ENCODE data around the gene LAMC3. TPM values are rescaled to one million over a fixed set of nuclear protein-coding genes. Genes with fewer than 3 reads are reported as not detected.

The LAMC3 gene
- total RNA-seq, 4 donors from 2014 or later: under 0.01 to 0.78 (median 0.50) TPM; not detected in 1

DNA sequence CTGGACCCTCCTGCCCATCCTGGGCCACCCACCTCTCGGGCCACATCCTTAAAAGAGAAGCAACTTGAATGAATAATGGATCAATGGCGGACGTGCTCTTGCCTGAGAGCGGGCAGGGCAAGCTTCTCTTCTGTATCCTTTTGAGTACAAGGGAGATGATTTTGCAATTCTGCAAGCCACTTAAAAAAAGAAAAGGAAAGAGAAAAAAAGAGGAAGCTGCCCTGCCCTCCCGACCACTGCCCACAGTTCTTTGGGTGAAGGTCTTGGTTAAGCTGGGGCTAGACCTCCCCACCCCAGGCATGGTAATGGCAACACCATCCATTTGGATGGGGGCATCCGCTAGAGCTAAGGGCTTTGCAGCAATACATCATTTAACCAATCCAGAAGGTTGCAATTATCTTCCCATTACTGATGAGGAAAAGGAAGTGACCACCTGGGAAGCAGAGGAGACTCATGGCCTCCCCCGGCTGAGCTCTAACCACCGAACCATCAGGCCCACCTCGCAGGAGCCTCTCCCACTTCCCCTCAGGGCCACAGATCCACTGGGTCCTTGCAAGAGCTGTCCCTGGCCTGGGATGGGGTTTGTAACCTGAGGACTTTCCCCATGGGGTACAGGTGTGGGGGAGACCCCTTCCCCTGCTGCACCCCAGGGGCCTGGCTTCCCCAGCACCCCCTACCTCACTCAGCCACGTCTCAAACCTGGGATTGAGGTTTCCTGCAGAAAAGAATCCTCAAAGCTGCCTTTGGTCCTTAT, 27.8 kb upstream of the LAMC3 start:
- no peaks in the 10 kb centered on the region for H3K4me1 ChIP-seq
- H3K36me3 ChIP-seq: no peaks in the 10 kb centered on the region
- no peak for ATAC-seq
- no peak overlapping the region for H3K27ac ChIP-seq
- peaks cover 34% of the 10 kb centered on the region for H3K27me3 ChIP-seq
- WGBS, 2 donors (ENCODE audit: low coverage in 1 of 2): 68 to 78% methylated on average over 5 of the region's 10 CpGs
- TF ChIP-seq POLR2A (IDR thresholded peaks at IDR 0.05) (no peak), POLR2AphosphoS5 (IDR thresholded peaks at IDR 0.05) (no peak), EP300 (IDR thresholded peaks at IDR 0.05) (no peak), CTCF (IDR thresholded peaks at IDR 0.05) (no peak)
- no peak overlapping the region for H3K4me3 ChIP-seq
- no peaks in the 10 kb centered on the region for H3K9me3 ChIP-seq

DNA sequence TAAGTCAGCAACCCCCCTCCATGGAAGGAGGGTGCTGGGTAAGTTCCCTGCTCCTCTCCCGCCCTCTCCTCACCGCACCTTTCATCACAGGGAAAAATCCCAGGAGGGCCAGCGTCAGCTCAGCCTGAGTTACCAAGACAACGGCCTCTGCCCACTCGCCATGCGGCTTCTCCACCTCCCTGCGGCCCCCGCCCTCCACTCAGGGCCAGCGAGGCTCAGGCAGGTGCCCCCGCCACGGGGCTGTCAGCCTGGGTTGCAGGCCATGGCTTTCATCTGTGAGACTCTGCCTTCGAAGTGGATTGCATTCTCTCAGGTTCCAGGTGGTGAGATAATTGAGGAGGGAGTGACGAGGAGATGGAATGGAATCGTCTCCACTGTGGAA, 27.2 kb upstream of the LAMC3 start:
- ATAC-seq: no peak
- H3K9me3 ChIP-seq: no peaks in the 10 kb centered on the region
- H3K27me3 ChIP-seq: peaks cover 38% of the 10 kb centered on the region
- H3K4me1 ChIP-seq: no peaks in the 10 kb centered on the region
- no peak for TF ChIP-seq EP300 (IDR thresholded peaks at IDR 0.05)
- no peak overlapping the region for H3K27ac ChIP-seq
- no peak overlapping the region for H3K4me3 ChIP-seq
- 45 to 54% methylated on average over 4 to 5 of the region's 14 CpGs for WGBS, 2 donors (ENCODE audit: low coverage in 1 of 2)
- no peaks in the 10 kb centered on the region for H3K36me3 ChIP-seq

GRCh38 chr9:130982636-130983358, 26.2 kb upstream of the LAMC3 start:
- Histone ChIP-seq H3K36me3 (no peaks in the 10 kb centered on the region), H3K4me3 (no peak overlapping the region), H3K27ac (no peak overlapping the region), H3K27me3 (peaks cover 42% of the 10 kb centered on the region), H3K4me1 (no peaks in the 10 kb centered on the region), H3K9me3 (no peaks in the 10 kb centered on the region)
- ATAC-seq: no peak
- TF ChIP-seq EP300 (IDR thresholded peaks at IDR 0.05): no peak
- TF ChIP-seq POLR2AphosphoS5 (IDR thresholded peaks at IDR 0.05): no peak
- TF ChIP-seq CTCF (IDR thresholded peaks at IDR 0.05): no peak
- TF ChIP-seq POLR2A (IDR thresholded peaks at IDR 0.05): no peak
- 95% methylated on average over 6 of the region's 25 CpGs; no CpG with 5 or more reads in 1 of the 2 donors for WGBS, 2 donors (ENCODE audit: low coverage in 1 of 2)

DNA sequence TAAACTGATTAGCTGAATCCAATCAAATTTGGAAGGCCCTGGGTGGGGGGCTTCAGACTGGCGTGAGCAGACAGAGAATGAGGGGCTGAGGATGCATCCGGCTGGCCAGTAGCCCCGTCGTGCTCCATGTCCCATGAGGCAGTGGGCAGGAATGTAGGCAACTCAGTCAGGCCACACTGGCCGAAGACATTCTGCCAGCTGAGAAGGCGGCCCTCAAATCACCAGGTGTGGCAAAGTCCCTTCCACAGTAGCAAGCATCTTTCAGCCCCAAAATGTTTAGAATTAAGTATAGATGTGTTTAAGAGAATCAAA, 25.7 kb upstream of the LAMC3 start:
- no peak for ATAC-seq
- no peak overlapping the region for H3K4me3 ChIP-seq
- WGBS, 2 donors (ENCODE audit: low coverage in 1 of 2): 87 to 91% methylated on average over 3 to 5 of the region's 6 CpGs
- TF ChIP-seq EP300 (IDR thresholded peaks at IDR 0.05): no peak
- no peak for TF ChIP-seq POLR2A (IDR thresholded peaks at IDR 0.05)
- TF ChIP-seq CTCF (IDR thresholded peaks at IDR 0.05): no peak
- no peak for TF ChIP-seq POLR2AphosphoS5 (IDR thresholded peaks at IDR 0.05)
- no peaks in the 10 kb centered on the region for H3K9me3 ChIP-seq
- no peaks in the 10 kb centered on the region for H3K4me1 ChIP-seq
- H3K36me3 ChIP-seq: no peaks in the 10 kb centered on the region
- peaks cover 42% of the 10 kb centered on the region for H3K27me3 ChIP-seq
- no peak overlapping the region for H3K27ac ChIP-seq

DNA sequence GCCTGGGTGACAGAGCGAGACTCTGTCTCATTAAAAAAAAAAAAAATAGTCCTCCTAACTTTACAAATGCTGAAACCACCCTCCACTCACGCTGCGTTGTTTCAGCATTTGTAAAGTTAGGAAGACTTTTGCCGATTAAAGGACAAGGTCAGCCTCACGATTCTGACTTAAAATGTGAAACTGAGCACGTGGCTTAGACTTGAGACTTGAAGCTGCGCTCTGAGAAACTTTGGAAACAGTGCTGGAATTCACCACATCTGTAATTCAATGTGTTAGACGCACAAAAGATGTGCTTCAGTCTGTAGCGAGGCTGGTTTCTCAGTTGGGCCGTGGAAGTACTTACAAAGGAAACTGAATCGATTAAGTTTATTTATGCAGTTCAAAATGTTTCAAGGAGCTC, 25.0 kb upstream of the LAMC3 start:
- Histone ChIP-seq H3K4me1 (no peaks in the 10 kb centered on the region), H3K27me3 (peaks cover 46% of the 10 kb centered on the region), H3K9me3 (no peaks in the 10 kb centered on the region), H3K4me3 (no peak overlapping the region), H3K36me3 (no peaks in the 10 kb centered on the region), H3K27ac (no peak overlapping the region)
- TF ChIP-seq CTCF (IDR thresholded peaks at IDR 0.05) (no peak), EP300 (IDR thresholded peaks at IDR 0.05) (no peak), POLR2A (IDR thresholded peaks at IDR 0.05) (no peak)
- ATAC-seq: no peak
- 78 to 82% methylated on average over 8 to 10 of the region's 11 CpGs for WGBS, 2 donors (ENCODE audit: low coverage in 1 of 2)
